DMS 273 (cell line): ENCODE data around the gene CRELD2.

Source experiments
- DNase-seq: peaks from one replicate; lab custom pipeline; 2025; ENCODE audit not compliant: unreplicated experiment; lab: John Stamatoyannopoulos, UW

The CRELD2 gene

GRCh38 chr22:49966041-49966773 lies 47.8 kb downstream of the CRELD2 start:
- no peak for DNase-seq

GRCh38 chr22:49966774-49967705 lies 48.6 kb downstream of the CRELD2 start:
- no peak for DNase-seq

GRCh38 chr22:49967706-49968208 lies 49.3 kb downstream of the CRELD2 start:
- DNase-seq, result no peak

- DNase-seq, result no peak
These were observed 49.9 kb downstream of the CRELD2 start for GRCh38 chr22:49968313-49968830.

GRCh38 chr22:49968831-49969661 lies 50.6 kb downstream of the CRELD2 start:
- no peak for DNase-seq

GRCh38 chr22:49969751-49970527 lies 51.5 kb downstream of the CRELD2 start:
- DNase-seq, result no peak

- peak; percentile 90 for DNase-seq
These were observed 52.2 kb downstream of the CRELD2 start for GRCh38 chr22:49970528-49971231.

- DNase-seq, result peak; percentile 70
These were observed 53.1 kb downstream of the CRELD2 start for GRCh38 chr22:49971232-49972162.

GRCh38 chr22:49972163-49973017 lies 54.0 kb downstream of the CRELD2 start:
- no peak for DNase-seq

GRCh38 chr22:49973018-49973961 lies 54.9 kb downstream of the CRELD2 start:
- no peak for DNase-seq

GRCh38 chr22:49975543-49976389 lies 57.3 kb downstream of the CRELD2 start:
- DNase-seq, result no peak

- no peak for DNase-seq
These were observed 58.2 kb downstream of the CRELD2 start for GRCh38 chr22:49976439-49977175.
